A673 (cell line): Measurements from ENCODE around the gene CANX.

Experiments
- EZH2 ChIP-seq: fragments of 200-600 bp; sonication (generic); IDR thresholded peaks from 2 replicates; pipeline ENCODE4 v1.6.1; 2017; ENCODE audit warnings: borderline replicate concordance, low read depth, mild to moderate bottlenecking, mixed read lengths, antibody characterized with exemption, low read length; ENCODE audit not compliant: poor library complexity, severe bottlenecking
- TF ChIP-seq, protein P1 (sequence below): fragments of 300-800, 200-600 bp; sonication (generic); conservative IDR thresholded peaks from 2 replicates; pipeline ENCODE4 v1.5.1; 2017; ENCODE audit warnings: low read depth, mild to moderate bottlenecking, antibody characterized with exemption, low read length, moderate library complexity, mixed read lengths

DNA sequence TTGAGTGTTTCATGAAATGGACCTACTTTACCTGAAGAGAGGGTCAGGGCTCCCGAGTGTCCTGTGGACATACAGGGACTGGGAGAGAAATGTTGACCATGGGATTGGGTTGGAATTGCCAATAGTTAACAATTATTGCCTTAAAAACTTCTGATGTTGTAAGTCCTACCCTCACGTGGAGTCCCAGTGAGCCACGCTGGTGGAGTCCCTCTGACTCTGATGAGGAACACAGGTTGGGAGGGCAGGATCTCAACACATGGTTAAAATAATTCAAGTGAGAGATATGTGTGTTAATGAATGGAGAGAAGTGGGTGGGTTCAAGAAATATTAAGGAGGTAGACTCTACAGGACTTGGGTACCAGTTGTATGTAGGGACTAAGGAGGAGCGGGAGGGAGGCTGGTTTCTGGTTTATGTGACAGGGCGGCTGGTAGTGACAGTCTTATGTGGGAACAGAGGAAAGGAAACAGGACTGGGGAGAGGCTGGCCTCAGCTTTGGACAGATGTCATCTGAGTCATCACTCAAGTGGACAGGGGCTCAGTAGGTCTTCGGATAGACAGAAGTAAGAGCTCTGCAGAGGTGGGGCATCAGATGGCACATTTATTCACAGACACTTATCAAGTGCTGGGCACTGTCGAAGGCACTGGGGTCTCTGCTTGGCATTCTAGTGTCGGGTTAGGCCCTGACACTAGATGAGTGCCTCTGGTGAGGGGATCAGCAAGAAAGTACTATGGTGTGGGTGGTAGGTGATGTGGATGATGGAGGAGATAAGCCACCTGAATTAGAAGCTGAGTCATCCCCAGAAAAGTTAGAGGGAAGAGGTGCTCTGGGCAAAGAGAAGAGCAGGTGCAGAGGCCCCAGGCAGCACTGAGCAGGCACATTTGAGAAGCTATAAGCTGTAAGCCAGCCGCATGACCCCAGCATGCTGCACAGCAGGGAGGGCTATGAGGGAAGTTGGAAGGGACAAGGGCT lies 61.1 kb downstream of the CANX start:
- TF ChIP-seq, protein P1, sequence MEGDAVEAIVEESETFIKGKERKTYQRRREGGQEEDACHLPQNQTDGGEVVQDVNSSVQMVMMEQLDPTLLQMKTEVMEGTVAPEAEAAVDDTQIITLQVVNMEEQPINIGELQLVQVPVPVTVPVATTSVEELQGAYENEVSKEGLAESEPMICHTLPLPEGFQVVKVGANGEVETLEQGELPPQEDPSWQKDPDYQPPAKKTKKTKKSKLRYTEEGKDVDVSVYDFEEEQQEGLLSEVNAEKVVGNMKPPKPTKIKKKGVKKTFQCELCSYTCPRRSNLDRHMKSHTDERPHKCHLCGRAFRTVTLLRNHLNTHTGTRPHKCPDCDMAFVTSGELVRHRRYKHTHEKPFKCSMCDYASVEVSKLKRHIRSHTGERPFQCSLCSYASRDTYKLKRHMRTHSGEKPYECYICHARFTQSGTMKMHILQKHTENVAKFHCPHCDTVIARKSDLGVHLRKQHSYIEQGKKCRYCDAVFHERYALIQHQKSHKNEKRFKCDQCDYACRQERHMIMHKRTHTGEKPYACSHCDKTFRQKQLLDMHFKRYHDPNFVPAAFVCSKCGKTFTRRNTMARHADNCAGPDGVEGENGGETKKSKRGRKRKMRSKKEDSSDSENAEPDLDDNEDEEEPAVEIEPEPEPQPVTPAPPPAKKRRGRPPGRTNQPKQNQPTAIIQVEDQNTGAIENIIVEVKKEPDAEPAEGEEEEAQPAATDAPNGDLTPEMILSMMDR = no peak
- no peak for TF ChIP-seq EZH2
